T-helper 9 cell (primary cell): ENCODE measurements around the gene LIMS1.
A peak's percentile ranks its signal among the peaks of the same experiment; 100 is the strongest.
"Not testable (repeated sequence)": the region's sequence is repeated elsewhere in the genome, so short reads cannot be mapped to it uniquely, and the experiment has no call there.

Experiments
- DNase-seq: peaks from one replicate; pipeline ENCODE4 v3.0.0-alpha.2; 2020
- total RNA-seq, 2 donors: gene quantifications; one replicate each; lab custom pipeline; 2026; lab: John Stamatoyannopoulos, UW

Gene LIMS1, protein sequence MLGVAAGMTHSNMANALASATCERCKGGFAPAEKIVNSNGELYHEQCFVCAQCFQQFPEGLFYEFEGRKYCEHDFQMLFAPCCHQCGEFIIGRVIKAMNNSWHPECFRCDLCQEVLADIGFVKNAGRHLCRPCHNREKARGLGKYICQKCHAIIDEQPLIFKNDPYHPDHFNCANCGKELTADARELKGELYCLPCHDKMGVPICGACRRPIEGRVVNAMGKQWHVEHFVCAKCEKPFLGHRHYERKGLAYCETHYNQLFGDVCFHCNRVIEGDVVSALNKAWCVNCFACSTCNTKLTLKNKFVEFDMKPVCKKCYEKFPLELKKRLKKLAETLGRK
- 84.9 to 176 reads per million in 2 donors for total RNA-seq

DNA sequence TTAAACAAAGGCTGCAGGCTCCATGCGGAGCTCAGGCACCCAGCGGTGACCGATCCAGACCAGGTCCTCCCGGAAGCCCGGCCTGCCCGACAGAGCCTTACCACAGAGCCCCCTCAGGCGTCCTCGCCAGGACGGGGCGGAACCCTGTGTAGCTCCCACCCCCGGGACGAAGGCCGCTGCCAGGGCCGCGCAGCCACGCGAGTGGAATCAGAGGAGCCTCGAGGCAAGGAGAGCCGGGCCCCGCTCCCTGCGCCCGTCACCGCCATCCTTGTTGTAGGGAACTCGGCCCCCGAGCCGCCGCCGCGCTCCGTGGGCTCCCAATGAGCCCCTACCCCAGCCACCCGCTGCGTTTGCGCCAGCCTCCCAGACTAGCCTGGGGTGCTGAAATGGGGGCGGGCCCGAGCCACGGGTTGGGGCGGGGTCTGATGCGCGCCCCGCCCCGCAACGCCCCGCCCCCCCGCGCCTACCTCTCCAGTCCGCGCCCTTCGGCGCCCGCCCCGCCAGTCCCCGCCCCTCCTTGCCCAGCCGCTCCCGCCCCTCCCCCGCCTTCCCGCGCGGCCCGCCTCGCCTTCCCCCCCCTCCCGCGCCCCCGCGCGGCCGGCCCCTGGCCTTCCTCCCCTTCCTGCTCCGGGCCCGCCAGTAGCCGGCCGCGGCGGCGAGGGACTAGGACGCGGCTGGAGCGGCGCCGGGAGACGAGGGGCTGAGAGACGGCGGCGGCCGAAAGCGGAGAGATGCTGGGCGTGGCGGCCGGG is at the start of gene LIMS1:
Gene LIMS1, plus strand, starts transcription at position 639 of the 752 bp plus-strand sequence. Its CDS starts 93 bp downstream, at position 732.
- DNase-seq = peak; percentile 91

DNA sequence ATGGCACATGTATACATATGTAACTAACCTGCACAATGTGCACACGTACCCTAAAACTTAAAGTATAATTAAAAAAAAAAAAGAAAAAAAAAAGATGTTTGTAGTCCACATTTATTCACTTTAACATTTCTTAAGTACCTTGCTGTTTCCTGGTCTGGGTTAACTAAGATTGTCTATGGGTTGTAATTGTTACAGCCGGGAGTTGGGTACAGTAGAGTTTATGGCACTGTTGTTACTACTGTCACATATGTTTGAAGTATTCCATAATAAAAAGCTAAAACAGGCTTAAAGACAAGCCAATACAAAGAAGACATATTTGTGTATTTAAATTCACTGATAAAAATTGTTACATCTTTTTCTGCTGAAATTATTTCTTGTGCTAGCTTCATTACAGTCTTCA is 49.0 kb upstream of the LIMS1 start:
- no peak for DNase-seq

DNA sequence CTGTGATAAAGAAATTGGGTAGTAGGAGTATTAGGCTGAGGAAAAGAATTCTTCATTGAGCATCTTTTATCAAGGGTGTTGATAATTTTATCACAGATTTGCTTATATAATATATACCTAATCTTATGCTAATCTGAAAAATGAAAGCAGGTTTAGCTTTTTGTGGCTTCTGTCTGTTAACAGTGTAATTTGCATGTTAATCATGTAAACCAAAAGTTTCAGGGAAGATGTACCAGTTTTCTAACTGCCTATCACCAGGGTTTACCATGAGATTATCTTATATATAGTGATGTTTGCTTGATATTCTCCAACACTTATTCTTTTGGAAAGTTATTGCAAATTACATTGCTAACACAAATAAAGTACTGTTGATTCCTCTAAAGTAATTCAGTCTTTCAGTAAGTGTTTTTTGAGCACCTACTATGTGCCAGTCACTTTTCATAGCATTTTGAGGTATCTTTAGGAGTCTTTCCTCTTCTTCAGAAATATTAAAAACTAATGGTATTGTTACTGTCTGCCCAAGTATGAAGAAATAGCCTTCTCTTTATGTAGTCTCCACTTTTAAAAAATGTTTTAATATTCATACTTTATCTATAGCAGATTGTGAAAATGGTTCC is 43.7 kb upstream of the LIMS1 start:
- no peak for DNase-seq

DNA sequence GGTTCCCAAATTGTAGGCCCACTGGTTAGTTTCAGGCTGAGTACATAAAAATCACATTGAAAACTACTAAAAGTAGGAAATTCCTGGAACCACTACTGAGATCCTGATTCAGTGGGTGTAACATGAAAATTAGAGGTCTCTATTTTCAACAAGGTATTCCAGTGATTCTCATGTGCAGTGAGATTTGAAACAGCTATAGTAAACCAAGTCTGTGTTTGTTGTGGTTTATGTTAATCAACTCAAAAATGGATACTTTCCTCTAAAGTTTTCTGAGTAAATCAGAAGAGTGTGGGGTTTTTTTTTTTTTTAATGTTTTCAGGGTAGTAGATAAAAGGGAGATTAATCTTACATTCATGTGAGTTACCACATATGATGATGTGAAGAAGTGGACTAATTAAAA is 42.4 kb upstream of the LIMS1 start:
- DNase-seq = no peak

DNA sequence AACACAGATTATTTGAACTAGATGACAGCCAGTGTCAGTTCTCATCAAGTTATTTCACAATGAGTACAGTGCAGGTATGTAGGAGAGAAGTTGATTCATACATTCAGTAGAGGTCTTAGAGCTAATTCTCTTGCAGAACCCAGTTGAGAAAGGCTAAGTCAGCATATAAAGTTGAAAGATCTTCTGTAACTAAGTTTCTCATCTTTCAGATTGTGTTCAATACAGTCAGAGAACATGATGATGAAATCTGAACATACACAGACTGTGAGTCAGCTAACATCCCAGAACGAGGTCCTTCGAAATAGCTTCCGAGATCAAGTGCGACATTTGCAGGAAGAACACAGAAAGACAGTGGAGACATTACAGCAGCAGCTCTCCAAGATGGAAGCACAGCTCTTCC is 41.9 kb upstream of the LIMS1 start:
- DNase-seq = no peak

DNA sequence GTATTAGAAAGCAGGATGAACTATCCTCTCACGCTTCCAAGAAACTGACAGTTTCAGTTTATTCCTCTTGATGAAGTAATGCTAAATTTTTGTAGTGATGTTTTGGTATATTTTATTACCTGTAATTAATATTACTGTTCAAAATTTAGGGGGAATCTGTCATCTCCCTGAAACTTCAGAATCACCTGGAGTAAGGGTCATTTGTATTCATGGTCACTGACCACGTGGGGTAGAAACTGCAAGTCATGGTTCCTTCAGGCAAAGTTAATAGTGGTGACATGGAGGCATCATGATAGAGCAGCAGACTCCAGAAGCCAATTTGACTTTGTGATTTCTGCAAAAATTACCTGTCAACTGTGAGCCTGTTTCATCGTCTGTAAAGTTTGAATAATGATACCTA is 38.1 kb upstream of the LIMS1 start:
- DNase-seq = not testable (repeated sequence)

DNA sequence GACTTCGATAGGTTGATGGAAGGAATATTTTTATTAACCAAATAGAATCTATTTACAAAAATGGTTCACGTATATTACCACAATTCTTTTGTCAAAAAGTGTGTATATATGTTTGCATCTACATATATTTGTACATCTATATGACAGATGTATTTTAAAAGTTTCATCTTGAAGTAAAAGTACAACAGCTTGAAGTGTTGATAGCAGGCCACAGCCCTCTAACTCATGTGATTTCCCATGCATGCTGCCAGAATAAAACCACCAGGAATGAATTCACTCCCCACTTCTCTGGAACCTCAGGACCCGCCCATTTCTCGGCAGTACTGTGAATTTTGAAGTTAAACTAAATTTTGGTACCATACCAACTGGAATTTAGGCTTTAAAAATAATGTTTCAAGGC is 26.6 kb upstream of the LIMS1 start:
- DNase-seq = not testable (repeated sequence)

DNA sequence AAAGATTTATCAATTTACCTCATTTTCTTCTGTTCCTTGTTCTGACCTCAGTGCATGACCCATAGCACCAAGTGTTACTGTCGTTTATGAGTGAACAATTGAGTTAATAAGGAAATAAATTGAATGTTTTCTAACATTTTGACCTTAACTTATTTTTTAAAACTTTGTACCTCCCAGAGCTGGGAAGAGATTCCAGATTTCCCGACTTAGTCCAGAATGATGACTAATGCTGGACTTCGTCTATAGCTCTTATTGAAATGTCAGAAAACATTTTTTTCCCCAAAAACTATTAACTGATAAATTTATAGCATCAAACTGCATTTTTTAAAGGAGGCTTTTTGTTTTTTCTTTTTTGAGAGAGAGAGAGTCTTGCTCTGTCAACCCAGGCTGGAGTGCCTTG is 21.8 kb upstream of the LIMS1 start:
- DNase-seq = not testable (repeated sequence)

DNA sequence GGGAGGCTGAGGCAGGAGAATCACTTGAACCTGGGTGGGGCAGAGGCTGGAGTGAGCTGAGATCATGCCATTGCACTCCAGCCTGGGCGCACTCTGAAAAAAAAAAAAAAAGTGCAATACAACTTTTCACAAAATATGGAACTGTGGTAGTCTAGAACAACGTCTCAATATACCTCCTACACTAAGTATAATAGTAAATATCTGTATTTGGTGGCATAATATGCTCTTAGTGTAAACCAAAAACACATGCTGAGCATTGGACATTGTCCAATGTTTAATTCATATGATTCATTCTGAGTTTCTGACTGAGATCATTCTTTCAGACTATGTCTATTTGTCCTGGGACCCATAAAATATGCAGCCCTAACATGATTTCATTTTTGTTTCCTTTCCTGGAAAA is 19.8 kb upstream of the LIMS1 start:
- not testable (repeated sequence) for DNase-seq

DNA sequence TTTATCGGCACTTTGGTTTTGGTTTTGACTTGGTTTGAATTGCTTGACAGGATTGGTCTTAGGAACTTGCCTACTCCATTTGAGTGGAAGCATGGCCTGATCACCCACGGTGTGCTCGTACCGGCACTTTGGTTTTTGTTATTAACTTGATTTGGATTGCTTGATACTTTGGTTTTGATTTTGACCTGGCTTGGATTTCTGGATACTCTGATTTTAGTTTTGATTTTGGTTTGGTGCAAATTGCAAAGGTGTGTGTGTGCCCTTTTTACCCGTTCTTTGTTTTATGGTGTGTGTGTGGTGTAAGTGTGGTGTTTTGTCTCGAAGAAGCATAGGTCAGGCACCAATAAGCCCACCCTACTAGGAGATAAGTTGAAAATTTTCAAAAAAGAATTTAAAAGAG is 9.6 kb upstream of the LIMS1 start:
- not testable (repeated sequence) for DNase-seq

DNA sequence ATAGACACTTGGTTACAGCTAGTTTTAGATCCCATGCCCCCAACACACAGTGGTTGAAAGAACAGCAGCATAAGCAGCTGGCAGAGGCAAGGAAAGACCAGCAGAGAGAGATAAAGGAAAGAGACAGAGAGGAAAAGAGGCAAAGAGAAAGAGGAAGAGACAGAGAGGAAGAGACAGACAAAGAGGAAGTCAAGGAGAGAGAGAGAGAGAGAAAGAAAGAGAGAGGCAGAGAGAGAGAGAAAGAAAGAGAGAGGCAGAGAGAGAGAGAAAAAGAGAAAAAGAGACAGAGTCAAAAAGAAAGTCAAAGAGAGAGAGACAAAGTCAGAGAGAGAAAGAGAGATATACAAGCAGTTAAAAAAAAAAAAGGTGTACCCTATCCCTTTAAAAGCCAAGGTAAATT is 9.0 kb upstream of the LIMS1 start:
- not testable (repeated sequence) for DNase-seq

DNA sequence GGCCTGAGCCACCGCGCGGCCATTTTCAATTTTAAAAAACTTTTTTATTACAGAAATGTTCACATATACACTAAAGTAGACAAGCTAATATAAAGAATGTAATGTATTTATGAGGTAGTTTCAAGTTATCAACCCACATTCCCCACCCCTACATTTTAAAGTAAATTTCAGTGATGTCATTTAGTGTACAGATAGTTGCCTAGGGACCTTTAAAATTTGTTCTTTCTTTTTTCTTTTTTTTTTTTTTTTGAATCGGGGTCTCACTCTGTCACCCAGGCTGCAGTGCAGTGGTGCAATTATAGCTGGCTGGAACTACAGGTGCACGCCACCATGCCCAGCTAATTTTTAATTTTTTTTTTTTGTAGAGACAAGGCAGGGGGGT is 2.6 kb upstream of the LIMS1 start:
- no peak for DNase-seq

DNA sequence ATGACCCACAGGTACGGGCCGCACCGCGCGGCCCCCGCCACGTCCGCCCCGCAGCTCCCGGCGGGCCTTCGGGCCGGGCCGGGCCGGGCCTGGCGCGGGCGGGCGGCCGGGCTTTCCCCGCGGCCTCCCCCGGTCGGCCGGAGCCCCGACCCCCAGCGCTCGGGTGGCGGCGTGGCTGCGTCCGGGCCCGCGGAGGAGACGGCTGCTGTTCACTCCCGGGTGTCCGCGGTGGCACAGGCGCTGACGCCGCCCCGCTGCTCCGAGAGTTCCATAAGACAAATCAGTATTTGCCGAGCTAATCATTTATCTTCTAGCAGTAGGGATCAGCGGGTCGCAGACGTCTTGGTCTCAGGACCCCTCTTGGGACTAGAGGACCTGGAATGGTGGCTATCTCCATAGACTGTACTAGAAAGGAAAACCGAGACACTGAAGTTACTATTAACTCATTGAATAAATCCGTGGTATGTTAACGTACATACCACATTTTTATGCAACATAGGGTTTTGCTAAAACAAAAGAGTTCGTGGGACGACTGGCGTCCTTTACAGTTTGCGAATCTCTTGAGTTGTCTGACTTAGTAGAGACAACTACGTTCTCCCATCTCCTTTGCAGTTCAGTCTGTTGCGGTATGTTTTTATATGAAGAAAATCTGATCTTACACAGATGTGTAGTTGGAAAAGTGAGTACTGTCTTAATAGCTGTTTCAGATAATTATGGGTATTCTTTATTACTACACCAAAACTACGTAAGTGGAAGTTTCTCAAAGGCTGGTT is 500 bp downstream of the LIMS1 start:
- peak; percentile 32 for DNase-seq

DNA sequence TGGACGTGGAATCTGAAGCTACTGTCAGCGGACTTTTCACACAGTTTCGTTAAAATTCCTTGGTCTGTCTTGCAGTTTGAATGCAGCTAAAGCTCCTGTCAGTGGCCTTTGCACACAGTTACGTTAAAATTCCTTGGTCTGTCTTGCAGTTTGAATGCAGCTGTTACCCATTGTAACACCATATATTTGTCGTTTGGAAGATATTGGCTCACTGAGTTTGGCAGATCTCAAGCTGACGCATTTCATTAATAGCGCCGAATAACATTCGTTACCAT is 1.0 kb downstream of the LIMS1 start:
- no peak for DNase-seq

DNA sequence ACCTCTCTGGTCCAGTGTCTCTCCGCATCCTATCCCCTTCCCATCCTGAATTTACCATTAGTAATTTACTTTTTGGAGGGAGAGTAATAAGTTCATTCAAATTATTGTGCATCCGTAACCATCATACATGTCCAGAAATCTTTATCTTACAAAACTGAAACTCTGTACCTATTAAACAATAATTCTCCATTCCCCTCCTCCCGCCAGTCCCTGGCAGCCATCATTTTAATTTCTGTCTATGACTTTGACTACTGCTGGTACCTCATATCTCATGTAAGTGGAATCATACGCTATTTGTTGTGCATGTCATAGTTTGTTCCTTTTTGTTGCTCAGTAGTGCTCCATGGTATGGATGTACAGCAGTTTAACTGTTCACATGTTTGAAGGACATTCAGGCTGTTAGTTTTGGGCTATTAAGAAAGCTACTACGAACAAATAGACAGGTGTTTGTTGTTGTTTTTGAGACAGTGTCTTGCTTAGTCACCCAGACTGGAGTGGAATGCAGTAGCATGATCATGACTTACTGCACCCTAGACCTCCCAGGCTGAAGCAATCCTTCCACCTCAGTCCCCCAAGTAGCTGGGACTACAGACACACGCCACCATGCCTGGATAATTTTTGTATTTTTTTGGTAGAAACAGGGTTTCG is 2.0 kb downstream of the LIMS1 start:
- no peak for DNase-seq

DNA sequence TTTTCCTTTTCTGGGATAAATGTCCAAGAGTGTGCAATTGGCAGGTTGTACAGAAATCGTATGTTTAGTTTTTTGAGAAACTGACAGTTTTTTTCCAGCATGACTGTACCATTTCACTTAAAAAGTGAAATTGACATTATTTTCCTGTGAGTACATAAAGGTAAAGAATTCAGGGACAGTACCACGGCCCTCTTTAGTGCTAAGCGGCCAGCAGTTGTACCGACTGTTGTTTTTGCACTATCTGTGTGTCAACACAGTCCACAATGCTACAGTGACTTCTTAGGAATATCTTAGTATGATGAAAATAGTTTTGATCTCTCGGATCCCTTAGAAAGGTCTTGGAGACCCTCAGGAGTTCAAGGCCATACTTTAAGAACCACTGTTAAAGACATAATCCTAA is 2.6 kb downstream of the LIMS1 start:
- no peak for DNase-seq

DNA sequence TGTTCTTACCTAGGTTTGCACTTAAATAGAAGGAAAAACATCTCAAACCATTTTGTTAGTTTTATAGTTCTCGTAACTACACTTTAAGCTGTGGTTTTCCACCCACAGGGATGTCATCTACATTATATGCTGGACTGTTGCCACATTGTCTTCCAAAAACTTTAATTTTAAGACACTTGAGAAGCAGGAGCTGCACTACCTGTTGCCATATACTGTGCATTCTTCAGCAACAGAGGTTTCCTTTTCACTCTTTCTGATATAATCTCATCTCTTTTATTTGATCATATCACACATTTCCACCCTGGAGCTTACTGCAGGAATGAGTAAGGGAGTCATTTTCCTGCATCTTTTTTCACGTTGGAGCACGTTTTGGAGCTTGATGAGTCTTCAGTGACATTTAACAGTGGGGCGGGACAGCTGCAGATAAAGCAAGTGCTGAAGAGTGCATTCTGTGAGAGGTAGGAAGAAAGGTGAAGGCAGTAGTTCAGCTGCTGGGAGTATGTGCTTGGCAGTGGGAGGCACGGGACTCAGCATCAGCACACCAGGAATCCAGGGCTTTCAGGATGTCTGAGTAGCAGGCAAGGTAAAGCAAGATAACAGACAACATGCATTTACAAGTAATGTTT is 3.8 kb downstream of the LIMS1 start:
- no peak for DNase-seq

DNA sequence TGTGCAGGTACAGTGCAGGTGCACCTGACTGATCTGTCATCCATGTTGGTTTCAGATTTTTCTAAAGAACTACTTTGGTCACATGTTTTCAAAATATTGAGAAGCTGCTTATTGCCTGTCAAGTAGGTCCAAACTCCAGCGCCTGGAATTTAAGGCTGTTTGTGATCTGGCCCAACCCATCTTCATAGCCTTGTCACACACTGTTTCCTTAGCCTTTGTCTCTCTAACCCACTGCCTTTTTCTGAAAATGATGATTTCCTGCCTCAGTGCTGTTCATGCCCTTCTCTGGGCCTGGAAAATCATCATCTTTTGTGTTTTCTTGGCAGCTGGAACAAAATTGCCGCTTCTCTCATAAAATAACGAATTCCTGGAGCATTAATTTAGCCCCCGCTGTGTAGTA is 7.2 kb downstream of the LIMS1 start:
- no peak for DNase-seq

DNA sequence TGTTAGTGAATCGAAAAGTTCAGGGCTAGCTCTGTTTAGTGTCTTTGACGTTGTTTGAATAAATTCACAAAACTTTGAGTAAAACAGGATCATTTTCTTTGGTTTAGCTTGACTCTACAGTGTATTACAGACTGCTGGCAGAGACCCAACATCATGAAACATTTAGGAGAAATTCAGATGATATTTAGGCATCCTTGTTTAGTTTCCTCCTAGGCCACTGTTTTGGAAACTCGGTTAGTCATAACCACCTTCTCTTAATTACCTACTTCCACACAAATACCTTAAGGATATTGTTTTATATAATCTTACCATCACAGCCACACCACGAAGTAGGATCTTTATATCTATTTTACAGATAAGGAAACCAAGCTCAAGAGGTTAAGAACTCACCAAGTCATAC is 7.8 kb downstream of the LIMS1 start:
- no peak for DNase-seq

DNA sequence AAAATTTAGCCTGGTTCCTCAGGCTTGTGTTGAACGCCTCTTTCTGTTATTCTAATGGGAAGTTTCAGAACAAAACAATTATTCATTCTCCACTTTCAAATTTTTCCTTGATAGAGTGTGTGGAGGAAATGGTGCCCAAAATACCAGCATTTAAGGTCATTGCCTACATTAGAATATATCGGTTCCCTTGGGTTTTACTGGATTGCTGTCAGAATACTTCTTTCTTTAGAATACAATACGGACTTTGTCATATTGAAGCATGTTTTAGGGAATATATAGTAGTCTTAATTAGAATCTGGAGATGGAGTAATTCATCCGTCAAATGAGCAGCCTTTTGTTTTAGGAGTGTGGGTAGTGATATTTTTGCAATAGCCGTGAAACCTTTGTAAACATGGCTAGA is 13.3 kb downstream of the LIMS1 start:
- DNase-seq = no peak

DNA sequence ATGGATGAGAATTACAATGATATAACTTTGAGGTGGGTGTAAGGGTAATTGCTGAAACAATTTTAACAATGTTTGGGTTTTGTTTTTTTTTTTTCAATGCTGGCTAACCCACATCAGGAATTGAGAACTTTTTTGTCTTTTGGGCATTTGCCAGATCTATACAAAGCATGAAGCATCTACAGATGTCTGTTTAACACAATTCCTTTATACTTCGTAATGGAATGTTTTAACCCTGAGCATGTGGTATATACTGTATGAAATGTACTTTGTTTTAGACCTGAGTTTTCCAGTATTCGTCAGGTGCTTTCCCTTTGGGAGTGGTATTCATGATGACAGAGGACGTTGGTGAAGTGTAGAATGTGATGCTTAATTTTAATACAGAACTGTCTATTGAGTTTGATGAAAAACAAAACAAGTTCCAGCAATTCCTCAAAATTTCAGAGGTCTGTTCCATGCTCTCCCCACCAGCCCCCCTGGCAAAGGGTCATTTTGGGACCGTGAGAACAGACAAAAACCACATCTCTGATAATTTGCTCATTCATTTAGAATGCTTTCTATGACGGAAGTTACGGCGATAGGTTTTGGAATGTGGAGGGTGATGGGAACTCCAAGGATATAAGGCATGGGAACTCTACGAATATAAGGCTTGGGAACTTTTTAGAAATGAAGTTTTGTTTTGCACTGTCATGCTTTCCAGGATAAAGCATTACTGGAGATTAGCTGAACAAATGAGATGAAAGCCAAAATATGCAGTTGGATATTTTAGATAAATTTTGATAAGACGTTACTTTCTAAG is 14.1 kb downstream of the LIMS1 start:
- no peak for DNase-seq

DNA sequence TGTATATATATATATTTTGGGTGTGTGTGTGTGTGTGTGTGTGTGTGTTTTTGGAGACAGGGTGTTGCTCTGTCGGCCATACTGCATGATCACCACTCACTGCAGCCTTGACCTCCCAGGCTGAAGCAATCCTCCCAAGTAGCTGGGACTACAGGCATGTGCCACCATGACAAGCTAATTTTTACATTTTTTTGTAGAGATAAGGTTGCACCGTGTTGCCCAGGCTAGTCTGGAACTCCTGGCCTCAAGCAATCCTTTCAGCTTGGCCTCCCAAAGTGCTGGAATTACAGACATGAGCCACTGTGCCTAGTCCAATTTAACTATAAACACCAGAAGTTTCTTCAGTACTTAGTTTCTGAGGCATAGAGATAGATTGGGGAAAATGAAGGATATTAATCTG is 18.3 kb downstream of the LIMS1 start:
- no peak for DNase-seq
